ENCODE results near the gene DNAH14.

DNA sequence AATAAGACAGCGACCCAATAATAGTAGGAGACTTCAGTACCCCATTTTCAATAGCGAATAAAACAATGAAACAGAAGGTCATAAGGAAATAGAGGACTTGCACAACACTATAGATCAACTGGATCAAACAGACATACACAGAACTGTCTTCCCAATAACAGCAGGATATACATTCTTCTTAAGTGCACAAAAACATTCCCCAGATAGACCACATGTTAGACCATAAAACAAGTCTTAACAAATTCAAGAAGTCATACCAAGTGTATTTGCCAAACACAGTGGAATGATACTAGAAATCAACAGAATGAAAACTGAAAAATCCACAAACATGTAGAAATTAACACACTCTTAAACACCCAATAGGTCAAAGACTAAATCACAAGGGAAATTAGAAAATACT, 420.4 kb downstream of the DNAH14 start:
- TF ChIP-seq, protein P1, sequence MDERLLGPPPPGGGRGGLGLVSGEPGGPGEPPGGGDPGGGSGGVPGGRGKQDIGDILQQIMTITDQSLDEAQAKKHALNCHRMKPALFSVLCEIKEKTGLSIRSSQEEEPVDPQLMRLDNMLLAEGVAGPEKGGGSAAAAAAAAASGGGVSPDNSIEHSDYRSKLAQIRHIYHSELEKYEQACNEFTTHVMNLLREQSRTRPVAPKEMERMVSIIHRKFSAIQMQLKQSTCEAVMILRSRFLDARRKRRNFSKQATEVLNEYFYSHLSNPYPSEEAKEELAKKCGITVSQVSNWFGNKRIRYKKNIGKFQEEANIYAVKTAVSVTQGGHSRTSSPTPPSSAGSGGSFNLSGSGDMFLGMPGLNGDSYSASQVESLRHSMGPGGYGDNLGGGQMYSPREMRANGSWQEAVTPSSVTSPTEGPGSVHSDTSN (CRISPR knock-in tag; IDR thresholded peaks at IDR 0.05; ENCODE audit: low read depth), result no peak
- TF ChIP-seq, protein P1 (tag; conservative IDR thresholded peaks at IDR 0.05; ENCODE audit: low read depth), result no peak
- TF ChIP-seq, protein P2, sequence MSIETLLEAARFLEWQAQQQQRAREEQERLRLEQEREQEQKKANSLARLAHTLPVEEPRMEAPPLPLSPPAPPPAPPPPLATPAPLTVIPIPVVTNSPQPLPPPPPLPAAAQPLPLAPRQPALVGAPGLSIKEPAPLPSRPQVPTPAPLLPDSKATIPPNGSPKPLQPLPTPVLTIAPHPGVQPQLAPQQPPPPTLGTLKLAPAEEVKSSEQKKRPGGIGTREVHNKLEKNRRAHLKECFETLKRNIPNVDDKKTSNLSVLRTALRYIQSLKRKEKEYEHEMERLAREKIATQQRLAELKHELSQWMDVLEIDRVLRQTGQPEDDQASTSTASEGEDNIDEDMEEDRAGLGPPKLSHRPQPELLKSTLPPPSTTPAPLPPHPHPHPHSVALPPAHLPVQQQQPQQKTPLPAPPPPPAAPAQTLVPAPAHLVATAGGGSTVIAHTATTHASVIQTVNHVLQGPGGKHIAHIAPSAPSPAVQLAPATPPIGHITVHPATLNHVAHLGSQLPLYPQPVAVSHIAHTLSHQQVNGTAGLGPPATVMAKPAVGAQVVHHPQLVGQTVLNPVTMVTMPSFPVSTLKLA (conservative IDR thresholded peaks at IDR 0.05), result no peak
- TF ChIP-seq HLTF (IDR thresholded peaks at IDR 0.05) (no peak), GTF2F1 (IDR thresholded peaks at IDR 0.05; ENCODE audit: low read depth, low read length) (no peak)

All from K562 (cell line).